HepG2 (cell line): ENCODE measurements around the gene BOLL. TPM values are rescaled to one million over a fixed set of nuclear protein-coding genes. Genes with fewer than 3 reads are reported as not detected.

Experiments used
- ATAC-seq: fragments of 200-7000 bp; cut with Tn5 transposase; 3 replicates; pipeline ENCODE4 v1.9.1; 2020; ENCODE audit warnings: mild to moderate bottlenecking, moderate library complexity
- BruUV-seq: library from RNA; stranded (reverse); fragments of 400-500 nt; replicated peaks from 2 replicates; lab custom pipeline; 2021; lab: Mats Ljungman, UMichigan
- CTCF ChIA-PET: fragments of 300-600 bp; formaldehyde crosslinking; extraction: SDS; loops from one replicate; lab custom pipeline; 2021; ENCODE audit warnings: low total read pairs, inconsistent platforms, low intra/inter-chr PET ratio; lab: Yijun Ruan, JAX
- POLR2A ChIA-PET: fragments of 350-600 bp; sonication (Branson Sonifier 250); formaldehyde crosslinking; loops from one replicate; lab custom pipeline; 2020; ENCODE audit warnings: antibody characterized with exemption, inconsistent platforms; lab: Yijun Ruan, JAX
- DNase-seq: peaks from one replicate; pipeline ENCODE4 v3.0.0-alpha.2; 2015; ENCODE audit warnings: low spot score
- FAIRE-seq: peaks from 3 replicates; lab custom pipeline; 2011; peaks lifted over from hg19 to GRCh38; lab: Jason Lieb, UNC
- H2AFZ ChIP-seq: one replicate; pipeline ENCODE4 v1.6.1; 2011; ENCODE audit warnings: low read length, inconsistent platforms
- H3K27ac ChIP-seq: fragments of 300-600 bp; 3 replicates; pipeline ENCODE4 v1.8.0; 2011; ENCODE audit warnings: mixed run types, mild to moderate bottlenecking, mixed read lengths, low read length, inconsistent platforms; ENCODE audit not compliant: insufficient read depth; ENCODE audit errors: extremely low read length
- H3K27me3 ChIP-seq, 2 experiments: fragments of 200-600 bp in 1 of 2; 2 replicates in 1 of 2; 3 replicates in 1 of 2; pipeline versions ENCODE4 v1.6.0 to v1.8.0; 2011; ENCODE audit warnings: low read length in 2 of 2, mild to moderate bottlenecking in 2 of 2, moderate library complexity in 2 of 2, inconsistent platforms in 1 of 2; ENCODE audit not compliant: insufficient read depth in 2 of 2, control insufficient read depth in 1 of 2
- H3K36me3 ChIP-seq, 2 experiments: fragments of 200-600 bp in 1 of 2; replicated peaks in 1 of 2; 2 replicates in 1 of 2; 3 replicates in 1 of 2; pipeline versions ENCODE4 v1.5.1 to v1.8.0; 2011; ENCODE audit warnings: low read length in 2 of 2, inconsistent platforms in 1 of 2; ENCODE audit not compliant: insufficient read depth in 2 of 2, control insufficient read depth in 1 of 2
- H3K4me1 ChIP-seq: 2 replicates; pipeline ENCODE4 v1.5.1; 2012; ENCODE audit warnings: low read length, inconsistent platforms; ENCODE audit not compliant: insufficient read depth
- H3K4me2 ChIP-seq: 2 replicates; pipeline ENCODE4 v1.6.0; 2011; ENCODE audit warnings: low read depth, low read length, inconsistent platforms
- H3K4me3 ChIP-seq, 3 experiments: fragments of 200-600 bp in 1 of 3; sonication (generic), shearing (Covaris generic) in 1 of 3; replicated peaks in 1 of 3; 2 replicates each; pipeline ENCODE4 v1.5.1; 2011 to 2016; ENCODE audit warnings: low read length in 3 of 3, inconsistent platforms in 2 of 3, low read depth in 2 of 3, mild to moderate bottlenecking in 2 of 3, control low read depth in 1 of 3, mixed read lengths in 1 of 3; ENCODE audit not compliant: insufficient read depth in 1 of 3
- H3K79me2 ChIP-seq: one replicate; pipeline ENCODE4 v1.6.1; 2011; ENCODE audit warnings: low read length, inconsistent platforms; ENCODE audit not compliant: insufficient read depth
- H3K9ac ChIP-seq: 2 replicates; pipeline ENCODE4 v1.6.0; 2011; ENCODE audit warnings: mild to moderate bottlenecking, low read depth, low read length, inconsistent platforms; ENCODE audit not compliant: insufficient read depth
- H3K9me3 ChIP-seq: 2 replicates; pipeline ENCODE4 v1.5.1; 2012; ENCODE audit warnings: mild to moderate bottlenecking, low read length
- H4K20me1 ChIP-seq: 2 replicates; pipeline ENCODE4 v1.6.0; 2011; ENCODE audit warnings: inconsistent platforms, mild to moderate bottlenecking, low read length, moderate library complexity; ENCODE audit not compliant: insufficient read depth
- ARNTL ChIP-seq: sonication (generic); formaldehyde crosslinking; IDR thresholded peaks from 2 replicates; pipeline ENCODE4 v1.4.0; 2020; ENCODE audit warnings: mild to moderate bottlenecking, missing genetic modification reagents
- CENPT ChIP-seq: sonication (generic); formaldehyde crosslinking; IDR thresholded peaks from 2 replicates; pipeline ENCODE4 v1.8.0; 2022; ENCODE audit warnings: low read depth, mild to moderate bottlenecking, moderate library complexity, missing genetic modification reagents
- HOXA5 ChIP-seq: sonication (generic); formaldehyde crosslinking; IDR thresholded peaks from 2 replicates; pipeline ENCODE4 v1.4.0; 2020; ENCODE audit warnings: missing genetic modification reagents
- MATR3 ChIP-seq: sonication (generic); formaldehyde crosslinking; IDR thresholded peaks from 2 replicates; pipeline ENCODE4 v1.4.0; 2020; ENCODE audit warnings: missing genetic modification reagents
- MTA1 ChIP-seq: sonication (generic); formaldehyde crosslinking; IDR thresholded peaks from 2 replicates; pipeline ENCODE4 v1.4.0; 2020; ENCODE audit warnings: missing genetic modification reagents, mild to moderate bottlenecking, borderline replicate concordance
- SIX4 ChIP-seq: sonication (generic); formaldehyde crosslinking; IDR thresholded peaks from 2 replicates; pipeline ENCODE4 v1.4.0; 2020; ENCODE audit warnings: missing genetic modification reagents
- SRY ChIP-seq: sonication (generic); formaldehyde crosslinking; IDR thresholded peaks from 2 replicates; pipeline ENCODE4 v1.8.0; 2022; ENCODE audit warnings: mild to moderate bottlenecking, missing genetic modification reagents
- ZBTB43 ChIP-seq: sonication (generic); formaldehyde crosslinking; conservative IDR thresholded peaks from 2 replicates; pipeline ENCODE4 v1.4.0; 2020; ENCODE audit warnings: missing genetic modification reagents
- ZNF121 ChIP-seq: sonication (generic); formaldehyde crosslinking; IDR thresholded peaks from 2 replicates; pipeline ENCODE4 v1.5.0; 2020; ENCODE audit warnings: mild to moderate bottlenecking, missing genetic modification reagents
- ZNF746 ChIP-seq: sonication (generic); formaldehyde crosslinking; IDR thresholded peaks from 2 replicates; pipeline ENCODE4 v1.8.0; 2022; ENCODE audit warnings: mild to moderate bottlenecking, missing genetic modification reagents
- WGBS: methylation state at CpG from one replicate; pipeline ENCODE4 v1.1.6; 2017; ENCODE audit warnings: low lambda C conversion rate; 5-methylcytosine and 5-hydroxymethylcytosine counted together
- in situ Hi-C: cut with HindIII; loops from 2 replicates; pipeline ENCODE4 v1.10.0; 2017; ENCODE audit warnings: low pct_unique_long_range_greater_than_20kb; ENCODE audit not compliant: extremely low pct_ligation_motif_present
- intact Hi-C: fragments of 100-400 bp; cut with micrococcal nuclease; formaldehyde crosslinking; loops from one replicate; pipeline ENCODE4 v1.10.0; 2022; ENCODE audit not compliant: unreplicated experiment
- polyA plus RNA-seq, 8 experiments: library from polyadenylated mRNA; depleted of rRNA in 3 of 8; stranded (reverse) in 7 of 8; unstranded in 1 of 8; fragments of >200 nt; fragmentation: Illumina TruSeq in 4 of 8; extraction: Trizol in 4 of 8; gene quantifications; 2 replicates each; pipeline versions ENCODE4 v1.2.1 to v1.2.3, GENCODE V29; 2011 to 2016; ENCODE audit warnings: low read depth in 4 of 8, missing spikeins in 1 of 8, mixed read lengths in 1 of 8; ENCODE audit not compliant: insufficient read depth in 1 of 8
- total RNA-seq, 5 experiments: library from RNA; depleted of rRNA; stranded (reverse); fragments of >200 nt; fragmentation: Illumina TruSeq; extraction: Trizol; gene quantifications; 2 replicates each; pipeline ENCODE4 v1.2.3, GENCODE V29; 2016; ENCODE audit warnings: low read depth in 1 of 5
- TF ChIP-seq, protein P1 (sequence below): sonication (generic); formaldehyde crosslinking; IDR thresholded peaks from 2 replicates; pipeline ENCODE4 v1.5.1; 2020; ENCODE audit warnings: mild to moderate bottlenecking, missing genetic modification reagents, moderate library complexity
- TF ChIP-seq, protein P2 (sequence below): IDR thresholded peaks from 2 replicates; pipeline ENCODE4 v1.6.1; 2018; ENCODE audit warnings: missing genetic modification reagents, mild to moderate bottlenecking, missing compliant biosample characterization

Gene BOLL
- total and polyA plus RNA-seq, 2 of the 13 experiments (the other 11 are each of a cell fraction or from before 2014, with no cell fraction given) = not detected

DNA sequence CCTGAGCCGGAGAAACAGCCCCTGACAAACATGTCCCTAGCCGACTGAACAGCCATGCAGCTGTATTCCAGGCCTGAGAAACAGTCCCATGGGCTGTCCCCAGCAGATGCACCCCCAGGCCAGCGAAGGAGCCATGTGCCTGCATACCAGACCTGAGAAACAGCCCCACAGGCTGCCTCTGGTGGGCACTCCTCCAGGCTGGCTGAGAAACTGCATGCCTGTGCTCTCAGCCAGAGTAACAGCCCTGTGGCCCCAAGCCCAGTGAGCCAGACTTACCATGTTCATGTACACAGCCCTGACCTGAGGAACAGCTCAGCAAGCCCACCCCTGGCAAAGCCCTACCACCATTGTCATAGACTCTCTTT is 24.8 kb downstream of the BOLL start:
- Histone ChIP-seq H3K4me1 (no peaks in the 10 kb centered on the region), H3K27ac (no peak overlapping the region), H3K4me3 (no peak overlapping the region), H3K27me3 (no peaks in the 10 kb centered on the region; a peak in 1 of 5 replicates), H4K20me1 (no peaks in the 10 kb centered on the region), H3K9me3 (peaks cover 14% of the 10 kb centered on the region; the same call in 1 of the 2 replicates), H3K36me3 (no peaks in the 10 kb centered on the region), H3K9ac (no peak overlapping the region), H3K4me2 (no peak overlapping the region), H3K79me2 (no peaks in the 10 kb centered on the region), H2AFZ (no peak overlapping the region)
- no TSS peak for BruUV-seq
- ATAC-seq = peak; percentile 90
- ChIA-PET CTCF (no interaction called here), POLR2A (no interaction called here)
- intact Hi-C loops (no loop called here), in situ Hi-C loops (no loop called here)
- WGBS = 30% methylated on average over 2 of the region's 3 CpGs
- TF ChIP-seq CENPT (no peak), MATR3 (CRISPR knock-in tag) (no peak), SRY (CRISPR knock-in tag) (no peak), ZBTB43 (no peak)
- DNase-seq = no peak
- FAIRE-seq = no peak

GRCh38 chr2:197759625-197760292 is 25.4 kb downstream of the BOLL start:
- Histone ChIP-seq H3K4me3 (no peak overlapping the region), H3K9me3 (peaks cover 14% of the 10 kb centered on the region; the same call in 1 of the 2 replicates), H3K36me3 (no peaks in the 10 kb centered on the region), H4K20me1 (no peaks in the 10 kb centered on the region), H3K9ac (no peak overlapping the region), H3K27ac (no peak overlapping the region), H2AFZ (no peak overlapping the region), H3K4me1 (no peaks in the 10 kb centered on the region), H3K27me3 (no peaks in the 10 kb centered on the region; a peak in 1 of 5 replicates), H3K4me2 (0 out of 2 replicates have a peak overlapping the region, but pooled peaks have one; percentile 8), H3K79me2 (no peaks in the 10 kb centered on the region)
- DNase-seq = no peak
- 15% methylated on average over 4 of the region's 11 CpGs for WGBS
- CTCF ChIA-PET = no interaction called here
- FAIRE-seq = no peak
- POLR2A ChIA-PET = no interaction called here
- intact Hi-C loops (no loop called here), in situ Hi-C loops (no loop called here)
- ATAC-seq = peak; percentile 71
- BruUV-seq = no TSS peak
- no peak for TF ChIP-seq ZNF746 (CRISPR knock-in tag)
- TF ChIP-seq, protein P1, sequence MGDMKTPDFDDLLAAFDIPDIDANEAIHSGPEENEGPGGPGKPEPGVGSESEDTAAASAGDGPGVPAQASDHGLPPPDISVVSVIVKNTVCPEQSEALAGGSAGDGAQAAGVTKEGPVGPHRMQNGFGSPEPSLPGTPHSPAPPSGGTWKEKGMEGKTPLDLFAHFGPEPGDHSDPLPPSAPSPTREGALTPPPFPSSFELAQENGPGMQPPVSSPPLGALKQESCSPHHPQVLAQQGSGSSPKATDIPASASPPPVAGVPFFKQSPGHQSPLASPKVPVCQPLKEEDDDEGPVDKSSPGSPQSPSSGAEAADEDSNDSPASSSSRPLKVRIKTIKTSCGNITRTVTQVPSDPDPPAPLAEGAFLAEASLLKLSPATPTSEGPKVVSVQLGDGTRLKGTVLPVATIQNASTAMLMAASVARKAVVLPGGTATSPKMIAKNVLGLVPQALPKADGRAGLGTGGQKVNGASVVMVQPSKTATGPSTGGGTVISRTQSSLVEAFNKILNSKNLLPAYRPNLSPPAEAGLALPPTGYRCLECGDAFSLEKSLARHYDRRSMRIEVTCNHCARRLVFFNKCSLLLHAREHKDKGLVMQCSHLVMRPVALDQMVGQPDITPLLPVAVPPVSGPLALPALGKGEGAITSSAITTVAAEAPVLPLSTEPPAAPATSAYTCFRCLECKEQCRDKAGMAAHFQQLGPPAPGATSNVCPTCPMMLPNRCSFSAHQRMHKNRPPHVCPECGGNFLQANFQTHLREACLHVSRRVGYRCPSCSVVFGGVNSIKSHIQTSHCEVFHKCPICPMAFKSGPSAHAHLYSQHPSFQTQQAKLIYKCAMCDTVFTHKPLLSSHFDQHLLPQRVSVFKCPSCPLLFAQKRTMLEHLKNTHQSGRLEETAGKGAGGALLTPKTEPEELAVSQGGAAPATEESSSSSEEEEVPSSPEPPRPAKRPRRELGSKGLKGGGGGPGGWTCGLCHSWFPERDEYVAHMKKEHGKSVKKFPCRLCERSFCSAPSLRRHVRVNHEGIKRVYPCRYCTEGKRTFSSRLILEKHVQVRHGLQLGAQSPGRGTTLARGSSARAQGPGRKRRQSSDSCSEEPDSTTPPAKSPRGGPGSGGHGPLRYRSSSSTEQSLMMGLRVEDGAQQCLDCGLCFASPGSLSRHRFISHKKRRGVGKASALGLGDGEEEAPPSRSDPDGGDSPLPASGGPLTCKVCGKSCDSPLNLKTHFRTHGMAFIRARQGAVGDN (CRISPR knock-in tag) = peak; percentile 25
- no peak for TF ChIP-seq SIX4 (CRISPR knock-in tag)
- TF ChIP-seq HOXA5 = no peak
- no peak for TF ChIP-seq ARNTL (CRISPR knock-in tag)
- no peak for TF ChIP-seq MTA1 (CRISPR knock-in tag)
- TF ChIP-seq ZNF121 (CRISPR knock-in tag) = no peak
- TF ChIP-seq, protein P2, sequence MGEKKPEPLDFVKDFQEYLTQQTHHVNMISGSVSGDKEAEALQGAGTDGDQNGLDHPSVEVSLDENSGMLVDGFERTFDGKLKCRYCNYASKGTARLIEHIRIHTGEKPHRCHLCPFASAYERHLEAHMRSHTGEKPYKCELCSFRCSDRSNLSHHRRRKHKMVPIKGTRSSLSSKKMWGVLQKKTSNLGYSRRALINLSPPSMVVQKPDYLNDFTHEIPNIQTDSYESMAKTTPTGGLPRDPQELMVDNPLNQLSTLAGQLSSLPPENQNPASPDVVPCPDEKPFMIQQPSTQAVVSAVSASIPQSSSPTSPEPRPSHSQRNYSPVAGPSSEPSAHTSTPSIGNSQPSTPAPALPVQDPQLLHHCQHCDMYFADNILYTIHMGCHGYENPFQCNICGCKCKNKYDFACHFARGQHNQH (CRISPR knock-in tag) = no peak
